ENCODE measurements around the gene RTP2. TPM values are rescaled to one million over a fixed set of nuclear protein-coding genes. Genes with fewer than 3 reads are reported as not detected.

The RTP2 gene
- total RNA-seq, 1 donor from 2014 or later = not detected

- TF ChIP-seq, protein P1, sequence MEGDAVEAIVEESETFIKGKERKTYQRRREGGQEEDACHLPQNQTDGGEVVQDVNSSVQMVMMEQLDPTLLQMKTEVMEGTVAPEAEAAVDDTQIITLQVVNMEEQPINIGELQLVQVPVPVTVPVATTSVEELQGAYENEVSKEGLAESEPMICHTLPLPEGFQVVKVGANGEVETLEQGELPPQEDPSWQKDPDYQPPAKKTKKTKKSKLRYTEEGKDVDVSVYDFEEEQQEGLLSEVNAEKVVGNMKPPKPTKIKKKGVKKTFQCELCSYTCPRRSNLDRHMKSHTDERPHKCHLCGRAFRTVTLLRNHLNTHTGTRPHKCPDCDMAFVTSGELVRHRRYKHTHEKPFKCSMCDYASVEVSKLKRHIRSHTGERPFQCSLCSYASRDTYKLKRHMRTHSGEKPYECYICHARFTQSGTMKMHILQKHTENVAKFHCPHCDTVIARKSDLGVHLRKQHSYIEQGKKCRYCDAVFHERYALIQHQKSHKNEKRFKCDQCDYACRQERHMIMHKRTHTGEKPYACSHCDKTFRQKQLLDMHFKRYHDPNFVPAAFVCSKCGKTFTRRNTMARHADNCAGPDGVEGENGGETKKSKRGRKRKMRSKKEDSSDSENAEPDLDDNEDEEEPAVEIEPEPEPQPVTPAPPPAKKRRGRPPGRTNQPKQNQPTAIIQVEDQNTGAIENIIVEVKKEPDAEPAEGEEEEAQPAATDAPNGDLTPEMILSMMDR (IDR thresholded peaks at IDR 0.05; ENCODE audit: partially characterized antibody, unreplicated experiment) = no peak
- no peaks in the 10 kb centered on the region for H3K4me1 Mint-ChIP-seq (ENCODE audit: low read depth, unreplicated experiment)
Measured at GRCh38 chr3:187721055-187721454, 18.7 kb upstream of the RTP2 start.

GRCh38 chr3:187720337-187720670 is 17.9 kb upstream of the RTP2 start:
- no peak overlapping the region for H3K27ac Mint-ChIP-seq (ENCODE audit: unreplicated experiment)
- H3K36me3 Mint-ChIP-seq (ENCODE audit: unreplicated experiment) = no peaks in the 10 kb centered on the region
- TF ChIP-seq, protein P1 (IDR thresholded peaks at IDR 0.05; ENCODE audit: partially characterized antibody, unreplicated experiment) = no peak
- no peak for DNase-seq
- no peaks in the 10 kb centered on the region for H3K4me1 Mint-ChIP-seq (ENCODE audit: low read depth, unreplicated experiment)
- H3K9me3 Mint-ChIP-seq (ENCODE audit: unreplicated experiment) = no peaks in the 10 kb centered on the region
- peaks cover 4% of the 10 kb centered on the region for H3K27me3 Mint-ChIP-seq (ENCODE audit: unreplicated experiment)
- no peak overlapping the region for H3K4me3 Mint-ChIP-seq (ENCODE audit: unreplicated experiment)

More at GRCh38 chr3:187721055-187721454, 18.7 kb upstream of the RTP2 start:
- Mint-ChIP-seq H3K36me3 (ENCODE audit: unreplicated experiment) (no peaks in the 10 kb centered on the region), H3K27me3 (ENCODE audit: unreplicated experiment) (peaks cover 4% of the 10 kb centered on the region), H3K4me3 (ENCODE audit: unreplicated experiment) (no peak overlapping the region), H3K27ac (ENCODE audit: unreplicated experiment) (no peak overlapping the region), H3K9me3 (ENCODE audit: unreplicated experiment) (no peaks in the 10 kb centered on the region)
- DNase-seq = no peak

DNA sequence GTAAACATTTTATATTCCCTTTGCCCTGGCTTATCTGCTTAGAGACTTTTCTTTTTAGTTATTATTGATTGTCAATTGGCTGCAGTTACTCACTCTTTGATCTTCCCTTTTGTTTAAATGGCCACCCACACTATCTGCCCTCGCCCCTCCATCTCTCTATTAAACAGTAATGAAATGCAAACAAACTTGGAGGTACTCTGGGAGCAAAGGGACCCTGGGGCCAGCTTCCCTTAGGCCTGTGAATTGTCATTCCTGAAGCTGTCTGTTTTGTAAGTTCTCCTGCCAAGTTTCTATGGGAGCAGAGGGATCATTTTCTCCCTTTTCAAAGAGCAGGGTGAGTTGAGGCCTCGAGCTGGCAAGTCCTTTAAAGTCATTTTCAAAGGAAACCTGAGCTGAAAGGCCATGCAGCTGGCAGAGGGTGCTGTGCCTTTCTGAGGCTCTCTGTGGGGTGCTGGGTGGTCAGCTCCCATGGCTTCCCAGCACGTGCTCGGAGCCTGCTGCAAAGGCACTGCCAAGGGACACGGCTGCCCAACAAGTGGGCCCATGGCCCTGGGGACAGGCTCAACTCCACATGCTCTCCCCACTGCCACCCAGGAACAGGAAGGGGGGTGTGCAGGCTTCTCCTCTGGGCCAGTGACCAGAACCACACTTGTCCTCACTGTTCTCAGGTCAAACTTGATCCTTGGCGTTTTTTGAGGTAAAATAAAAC is 17.4 kb upstream of the RTP2 start:
- H3K27ac Mint-ChIP-seq (ENCODE audit: unreplicated experiment) = no peak overlapping the region
- no peaks in the 10 kb centered on the region for H3K36me3 Mint-ChIP-seq (ENCODE audit: unreplicated experiment)
- H3K4me3 Mint-ChIP-seq (ENCODE audit: unreplicated experiment) = no peak overlapping the region
- no peaks in the 10 kb centered on the region for H3K9me3 Mint-ChIP-seq (ENCODE audit: unreplicated experiment)
- TF ChIP-seq, protein P1 (IDR thresholded peaks at IDR 0.05; ENCODE audit: partially characterized antibody, unreplicated experiment) = no peak
- H3K4me1 Mint-ChIP-seq (ENCODE audit: low read depth, unreplicated experiment) = no peaks in the 10 kb centered on the region
- DNase-seq = no peak
- peaks cover 4% of the 10 kb centered on the region for H3K27me3 Mint-ChIP-seq (ENCODE audit: unreplicated experiment)

- no peaks in the 10 kb centered on the region for H3K9me3 Mint-ChIP-seq (ENCODE audit: unreplicated experiment)
- no peak overlapping the region for H3K4me3 Mint-ChIP-seq (ENCODE audit: unreplicated experiment)
- H3K36me3 Mint-ChIP-seq (ENCODE audit: unreplicated experiment) = no peaks in the 10 kb centered on the region
- no peak for DNase-seq
- peaks cover 3% of the 10 kb centered on the region for H3K27me3 Mint-ChIP-seq (ENCODE audit: unreplicated experiment)
- no peaks in the 10 kb centered on the region for H3K4me1 Mint-ChIP-seq (ENCODE audit: low read depth, unreplicated experiment)
- TF ChIP-seq, protein P1 (IDR thresholded peaks at IDR 0.05; ENCODE audit: partially characterized antibody, unreplicated experiment) = no peak
- no peak overlapping the region for H3K27ac Mint-ChIP-seq (ENCODE audit: unreplicated experiment)
Measured at GRCh38 chr3:187718802-187719201, 16.4 kb upstream of the RTP2 start.

- TF ChIP-seq, protein P1 (IDR thresholded peaks at IDR 0.05; ENCODE audit: partially characterized antibody, unreplicated experiment) = no peak
- Mint-ChIP-seq H3K36me3 (ENCODE audit: unreplicated experiment) (no peaks in the 10 kb centered on the region), H3K4me3 (ENCODE audit: unreplicated experiment) (no peak overlapping the region), H3K27me3 (ENCODE audit: unreplicated experiment) (peaks cover 4% of the 10 kb centered on the region), H3K27ac (ENCODE audit: unreplicated experiment) (no peak overlapping the region), H3K4me1 (ENCODE audit: low read depth, unreplicated experiment) (no peaks in the 10 kb centered on the region), H3K9me3 (ENCODE audit: unreplicated experiment) (no peaks in the 10 kb centered on the region)
- DNase-seq = no peak
Measured at GRCh38 chr3:187717572-187717971, 15.2 kb upstream of the RTP2 start.
